ENCODE results near the gene PIEZO2.

PIEZO2 gene

DNA sequence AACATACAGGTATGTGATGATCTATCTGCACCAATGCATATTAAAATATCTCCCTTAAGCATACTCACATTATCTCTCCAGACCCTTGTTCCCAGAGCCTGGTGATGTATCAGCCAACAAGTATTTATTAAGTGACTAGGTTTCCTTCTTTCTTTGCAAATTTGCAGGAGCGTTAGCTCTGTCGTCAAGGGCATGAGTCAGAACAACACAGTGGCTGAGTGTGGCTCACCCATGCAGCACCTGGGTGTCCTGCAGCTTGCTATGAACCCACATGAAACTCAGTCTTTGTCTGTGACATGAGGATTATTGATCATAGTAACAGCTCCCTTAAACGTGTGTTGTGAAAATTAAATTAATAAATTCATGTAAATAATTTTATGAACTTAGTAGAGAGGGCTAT is 96.6 kb downstream of the PIEZO2 start:
- Mint-ChIP-seq H3K36me3 (ENCODE audit: low read depth) (peaks cover 4% of the 10 kb centered on the region), H3K4me3 (no peak overlapping the region), H3K4me1 (peaks cover 8% of the 10 kb centered on the region), H3K27ac (no peak overlapping the region), H3K27me3 (ENCODE audit: low read depth, poor library complexity) (no peaks in the 10 kb centered on the region), H3K9me3 (peaks cover 8% of the 10 kb centered on the region)
- no peak for DNase-seq
- TF ChIP-seq, protein P1, sequence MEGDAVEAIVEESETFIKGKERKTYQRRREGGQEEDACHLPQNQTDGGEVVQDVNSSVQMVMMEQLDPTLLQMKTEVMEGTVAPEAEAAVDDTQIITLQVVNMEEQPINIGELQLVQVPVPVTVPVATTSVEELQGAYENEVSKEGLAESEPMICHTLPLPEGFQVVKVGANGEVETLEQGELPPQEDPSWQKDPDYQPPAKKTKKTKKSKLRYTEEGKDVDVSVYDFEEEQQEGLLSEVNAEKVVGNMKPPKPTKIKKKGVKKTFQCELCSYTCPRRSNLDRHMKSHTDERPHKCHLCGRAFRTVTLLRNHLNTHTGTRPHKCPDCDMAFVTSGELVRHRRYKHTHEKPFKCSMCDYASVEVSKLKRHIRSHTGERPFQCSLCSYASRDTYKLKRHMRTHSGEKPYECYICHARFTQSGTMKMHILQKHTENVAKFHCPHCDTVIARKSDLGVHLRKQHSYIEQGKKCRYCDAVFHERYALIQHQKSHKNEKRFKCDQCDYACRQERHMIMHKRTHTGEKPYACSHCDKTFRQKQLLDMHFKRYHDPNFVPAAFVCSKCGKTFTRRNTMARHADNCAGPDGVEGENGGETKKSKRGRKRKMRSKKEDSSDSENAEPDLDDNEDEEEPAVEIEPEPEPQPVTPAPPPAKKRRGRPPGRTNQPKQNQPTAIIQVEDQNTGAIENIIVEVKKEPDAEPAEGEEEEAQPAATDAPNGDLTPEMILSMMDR (IDR thresholded peaks at IDR 0.05), result no peak

DNA sequence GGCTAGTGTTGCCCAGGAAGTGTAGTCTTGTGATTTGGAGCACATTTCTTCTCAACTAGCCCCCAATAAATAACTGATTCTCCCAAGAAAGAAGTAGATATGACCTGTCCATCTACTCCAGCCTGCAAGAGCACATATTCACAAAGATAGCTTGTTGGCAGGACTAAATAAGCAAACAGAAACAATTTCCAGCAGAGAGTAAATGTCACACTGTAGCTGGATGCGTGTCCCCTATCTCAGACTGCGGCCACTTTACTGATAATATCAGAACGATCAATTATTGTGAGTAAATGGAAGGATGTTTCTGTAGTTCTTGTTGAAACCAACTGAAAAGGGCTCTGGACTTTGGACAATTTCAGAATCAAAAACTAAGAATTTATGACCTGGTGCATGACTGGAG is 97.9 kb downstream of the PIEZO2 start:
- Mint-ChIP-seq H3K9me3 (peaks cover 8% of the 10 kb centered on the region), H3K27me3 (ENCODE audit: low read depth, poor library complexity) (peaks cover 3% of the 10 kb centered on the region), H3K27ac (peak overlapping the region; percentile 34), H3K4me1 (peaks cover 8% of the 10 kb centered on the region), H3K4me3 (no peak overlapping the region), H3K36me3 (ENCODE audit: low read depth) (peaks cover 4% of the 10 kb centered on the region)
- TF ChIP-seq, protein P1 (IDR thresholded peaks at IDR 0.05), result no peak
- DNase-seq, result no peak

DNA sequence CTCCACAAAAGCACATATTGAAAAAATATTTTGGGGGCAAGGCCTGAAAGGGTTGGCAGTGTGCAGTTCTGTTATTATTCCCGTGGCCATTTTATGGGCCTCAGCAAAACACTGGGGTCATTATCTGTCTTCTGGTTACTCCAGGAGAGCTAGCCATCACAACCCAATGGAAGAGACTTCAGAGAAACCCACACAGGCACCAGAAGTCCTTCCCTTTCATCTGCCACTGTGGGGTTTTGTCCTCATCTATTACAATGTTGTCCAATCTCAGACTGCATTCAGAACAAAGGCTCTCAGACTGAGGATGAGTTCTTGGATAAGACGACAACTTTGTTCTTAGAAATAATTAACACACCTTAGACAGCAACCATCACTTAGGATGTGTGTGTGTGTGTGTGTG is 98.4 kb downstream of the PIEZO2 start:
- Mint-ChIP-seq H3K4me3 (no peak overlapping the region), H3K4me1 (peaks cover 8% of the 10 kb centered on the region), H3K9me3 (peaks cover 8% of the 10 kb centered on the region), H3K36me3 (ENCODE audit: low read depth) (peaks cover 4% of the 10 kb centered on the region), H3K27me3 (ENCODE audit: low read depth, poor library complexity) (peaks cover 3% of the 10 kb centered on the region), H3K27ac (peak overlapping the region; percentile 34)
- DNase-seq, result no peak
- TF ChIP-seq, protein P1 (IDR thresholded peaks at IDR 0.05), result no peak

DNA sequence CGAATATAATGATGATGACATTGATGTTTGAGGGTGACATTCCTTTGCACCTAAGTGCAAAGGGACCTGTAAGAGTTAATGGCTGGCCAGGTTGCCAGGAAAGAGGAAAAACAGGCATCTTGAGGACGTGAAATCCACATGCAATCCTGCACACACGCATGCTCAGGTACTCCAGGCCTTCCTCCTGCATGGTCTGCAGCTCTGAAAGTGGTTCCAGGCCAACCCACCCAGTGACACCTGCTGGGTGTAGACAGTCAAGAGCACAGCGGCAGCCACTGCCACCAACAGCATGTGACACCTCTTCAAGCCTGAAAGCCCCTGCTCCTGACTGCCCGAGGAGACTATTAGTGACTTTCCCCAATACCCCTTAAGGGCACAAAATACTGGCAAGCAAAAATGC is 101.6 kb downstream of the PIEZO2 start:
- Mint-ChIP-seq H3K27ac (no peak overlapping the region), H3K4me3 (no peak overlapping the region), H3K27me3 (ENCODE audit: low read depth, poor library complexity) (peaks cover 3% of the 10 kb centered on the region), H3K4me1 (peaks cover 3% of the 10 kb centered on the region), H3K36me3 (ENCODE audit: low read depth) (peaks cover 4% of the 10 kb centered on the region), H3K9me3 (peaks cover 8% of the 10 kb centered on the region)
- TF ChIP-seq, protein P1 (IDR thresholded peaks at IDR 0.05), result no peak
- DNase-seq, result no peak

DNA sequence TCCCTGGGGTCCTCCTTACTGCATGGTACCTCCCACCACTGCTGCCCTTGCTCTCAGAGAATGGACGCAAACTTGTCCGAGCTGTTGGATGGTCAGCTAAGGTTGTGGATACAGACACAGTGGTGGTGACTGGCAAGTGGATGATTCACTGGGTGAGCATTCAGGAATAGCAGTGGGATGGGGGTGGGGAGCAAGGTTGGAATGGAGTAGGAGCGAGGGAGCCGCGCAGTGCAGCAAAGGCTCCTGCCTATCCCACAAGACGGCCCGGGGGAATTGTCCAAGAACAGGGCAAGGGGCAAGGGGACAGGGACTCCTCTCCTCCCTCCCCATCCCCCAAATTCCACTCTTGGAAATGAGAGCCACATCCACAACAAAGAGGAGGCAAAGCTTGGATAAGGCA is 102.2 kb downstream of the PIEZO2 start:
- Mint-ChIP-seq H3K4me3 (no peak overlapping the region), H3K36me3 (ENCODE audit: low read depth) (peaks cover 4% of the 10 kb centered on the region), H3K27ac (no peak overlapping the region), H3K4me1 (peaks cover 8% of the 10 kb centered on the region), H3K27me3 (ENCODE audit: low read depth, poor library complexity) (peaks cover 3% of the 10 kb centered on the region), H3K9me3 (peaks cover 8% of the 10 kb centered on the region)
- TF ChIP-seq, protein P1 (IDR thresholded peaks at IDR 0.05), result no peak
- DNase-seq, result no peak

DNA sequence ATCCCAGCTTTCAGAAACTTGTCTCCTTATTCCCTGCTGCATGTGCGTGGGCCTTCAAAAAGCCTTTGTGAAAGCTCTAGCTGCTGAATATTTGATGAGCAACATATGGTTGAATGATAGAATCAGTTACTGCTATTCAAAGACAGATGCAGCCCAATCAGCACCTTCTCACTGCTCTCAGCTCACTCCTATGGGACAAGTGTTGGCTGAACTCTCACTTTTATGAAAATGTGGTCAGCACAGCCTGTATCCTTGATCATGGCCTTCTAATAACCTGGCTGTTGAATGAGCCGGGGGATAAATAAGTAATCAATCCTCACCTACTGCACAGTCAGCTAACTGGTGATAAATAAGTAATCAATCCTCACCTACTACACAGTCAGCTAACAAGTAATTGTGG is 103.2 kb downstream of the PIEZO2 start:
- no peak for DNase-seq
- peaks cover 8% of the 10 kb centered on the region for H3K9me3 Mint-ChIP-seq
- H3K4me1 Mint-ChIP-seq, result peaks cover 7% of the 10 kb centered on the region
- TF ChIP-seq, protein P1 (IDR thresholded peaks at IDR 0.05), result no peak
- no peak overlapping the region for H3K4me3 Mint-ChIP-seq
- peaks cover 4% of the 10 kb centered on the region for H3K36me3 Mint-ChIP-seq (ENCODE audit: low read depth)
- H3K27me3 Mint-ChIP-seq (ENCODE audit: low read depth, poor library complexity), result peaks cover 8% of the 10 kb centered on the region
- H3K27ac Mint-ChIP-seq, result no peak overlapping the region

Measured in nephron progenitor cell (in vitro differentiated cells).